Measurements from ENCODE around the gene COPS7A. TPM values are rescaled to one million over a fixed set of nuclear protein-coding genes. Genes with fewer than 3 reads are reported as not detected.

COPS7A gene
- total RNA-seq, 1 donor from 2014 or later, result 35.4 TPM

- Histone ChIP-seq H3K4me3 (peak overlapping the region; percentile 40 to 51), H3K9me3 (no peaks in the 10 kb centered on the region), H3K27ac (peak overlapping the region; percentile 82), H3K27me3 (no peaks in the 10 kb centered on the region), H3K36me3 (no peaks in the 10 kb centered on the region), H3K4me1 (peaks cover 14% of the 10 kb centered on the region)
- intact Hi-C loops (cut with DNase I), result loop anchor here (2.0 to 5.0 kb wide), 2 partner anchors 42 to 48 kb away; no protein-coding TSS in a partner anchor
- peak; percentile 86 to 100 (median 98) for TF ChIP-seq CTCF (IDR thresholded peaks at IDR 0.05)
- TF ChIP-seq POLR2A (IDR thresholded peaks at IDR 0.05), result no peak
- peak; percentile 79 to 94 for TF ChIP-seq POLR2AphosphoS5 (IDR thresholded peaks at IDR 0.05; ENCODE audit: insufficient read depth in 1 of 2, low read depth in 1 of 2)
- no peak for DNase-seq (ENCODE audit: extremely low spot score in 2 of 2)
These were observed 55.0 kb downstream of the COPS7A start for GRCh38 chr12:6778574-6779550.

GRCh38 chr12:6779708-6780432 lies 56.0 kb downstream of the COPS7A start:
- H3K27ac ChIP-seq, result no peak overlapping the region
- H3K9me3 ChIP-seq, result no peaks in the 10 kb centered on the region
- DNase-seq (ENCODE audit: extremely low spot score in 2 of 2), result no peak
- H3K36me3 ChIP-seq, result no peaks in the 10 kb centered on the region
- no peak overlapping the region for H3K4me3 ChIP-seq
- H3K27me3 ChIP-seq, result no peaks in the 10 kb centered on the region
- H3K4me1 ChIP-seq, result peaks cover 12% of the 10 kb centered on the region
- TF ChIP-seq POLR2AphosphoS5 (IDR thresholded peaks at IDR 0.05; ENCODE audit: insufficient read depth in 1 of 2, low read depth in 1 of 2) (no peak), POLR2A (IDR thresholded peaks at IDR 0.05) (no peak), CTCF (IDR thresholded peaks at IDR 0.05) (no peak)
- intact Hi-C loops (cut with DNase I), result loop anchor here (2.0 to 5.0 kb wide), 2 partner anchors 43 to 47 kb away; no protein-coding TSS in a partner anchor

GRCh38 chr12:6780573-6780972 lies 56.7 kb downstream of the COPS7A start:
- Histone ChIP-seq H3K36me3 (no peaks in the 10 kb centered on the region), H3K4me3 (no peak overlapping the region), H3K4me1 (peaks cover 12% of the 10 kb centered on the region), H3K9me3 (no peaks in the 10 kb centered on the region), H3K27me3 (no peaks in the 10 kb centered on the region), H3K27ac (no peak overlapping the region)
- intact Hi-C loops (cut with DNase I), result no loop called here
- DNase-seq (ENCODE audit: extremely low spot score in 2 of 2), result no peak
- TF ChIP-seq POLR2AphosphoS5 (IDR thresholded peaks at IDR 0.05; ENCODE audit: insufficient read depth in 1 of 2, low read depth in 1 of 2), result no peak
- no peak for TF ChIP-seq POLR2A (IDR thresholded peaks at IDR 0.05)
- no peak for TF ChIP-seq CTCF (IDR thresholded peaks at IDR 0.05)

Small RNA genes lying within 50 kb of the gene (small RNA-seq; reads per million reads assigned to genes)
- gene RNU6-781P, result not detected

Other genes starting within 250 kb of the COPS7A start
- 23.1 TPM for gene MRPL51, start 230.8 kb upstream of the COPS7A start, total RNA-seq
- gene NCAPD2, start 229.9 kb upstream of the COPS7A start, total RNA-seq, result 25.5 TPM
- 2,297 TPM for gene GAPDH, start 189.5 kb upstream of the COPS7A start, total RNA-seq
- 21.1 TPM for gene IFFO1, start 168.0 kb upstream of the COPS7A start, total RNA-seq
- gene NOP2, start 155.8 kb upstream of the COPS7A start, total RNA-seq, result 43.0 TPM
- gene CHD4, start 116.7 kb upstream of the COPS7A start, total RNA-seq, result 152 TPM
- gene LPAR5, start 88.1 kb upstream of the COPS7A start, total RNA-seq, result 7.4 TPM
- gene ACRBP, start 76.6 kb upstream of the COPS7A start, total RNA-seq, result 0.74 TPM
- 45.7 TPM for gene ING4, start 60.9 kb upstream of the COPS7A start, total RNA-seq
- 31.9 TPM for gene ZNF384, start 34.7 kb upstream of the COPS7A start, total RNA-seq
- 5.6 TPM for gene PIANP, start 23.2 kb upstream of the COPS7A start, total RNA-seq
- gene MLF2, start 29.1 kb downstream of the COPS7A start, total RNA-seq, result 150 TPM
- 132 TPM for gene PTMS, start 42.3 kb downstream of the COPS7A start, total RNA-seq
- gene LAG3, start 48.5 kb downstream of the COPS7A start, total RNA-seq, result 10.3 TPM
- gene CD4, start 65.5 kb downstream of the COPS7A start, total RNA-seq, result 14.2 TPM
- gene GPR162, start 97.8 kb downstream of the COPS7A start, total RNA-seq, result 3.2 TPM
- 37.3 TPM for gene P3H3, start 104.4 kb downstream of the COPS7A start, total RNA-seq
- 5.2 TPM for gene GNB3, start 116.9 kb downstream of the COPS7A start, total RNA-seq
- 8.6 TPM for gene CDCA3, start 127.2 kb downstream of the COPS7A start, total RNA-seq
- 36.6 TPM for gene USP5, start 128.1 kb downstream of the COPS7A start, total RNA-seq
- 274 TPM for gene TPI1, start 143.5 kb downstream of the COPS7A start, total RNA-seq
- gene SPSB2, start 149.3 kb downstream of the COPS7A start, total RNA-seq, result 3.2 TPM
- 8.6 TPM for gene LRRC23, start 180.8 kb downstream of the COPS7A start, total RNA-seq
- gene ENO2, start 190.5 kb downstream of the COPS7A start, total RNA-seq, result 20.1 TPM
- gene ATN1, start 203.9 kb downstream of the COPS7A start, total RNA-seq, result 92.1 TPM
- gene RNU7-1, start 219.8 kb downstream of the COPS7A start, total RNA-seq, result not detected
- 760 TPM for gene C12orf57, start 220.0 kb downstream of the COPS7A start, total RNA-seq
- 17.4 TPM for gene PTPN6, start 227.3 kb downstream of the COPS7A start, total RNA-seq
- gene PHB2, start 246.6 kb downstream of the COPS7A start, total RNA-seq, result 199 TPM
- gene EMG1, start 246.9 kb downstream of the COPS7A start, total RNA-seq, result 21.9 TPM